Natural killer cell (primary cell): ENCODE results near the gene STK11IP. TPM values are rescaled to one million over a fixed set of nuclear protein-coding genes. Genes with fewer than 3 reads are reported as not detected.

Source experiments
- ATAC-seq, 3 donors: fragments of 150-1000 bp in 2 of 3; fragments of 200-7000 bp in 1 of 3; cut with Tn5 transposase; 1 replicate in 1 of 3; 2 replicates in 2 of 3; pipeline ENCODE4 v1.10.0; 2021; ENCODE audit warnings: mild to moderate bottlenecking in 2 of 3, moderate library complexity in 2 of 3
- DNase-seq, 2 donors: peaks; one replicate each; pipeline versions ENCODE4 v3.0.0 to v3.0.0-alpha.2; 2013 to 2021; ENCODE audit warnings: mixed read lengths in 1 of 2
- H3K27ac ChIP-seq: one replicate; pipeline ENCODE4 v1.5.1; 2013; ENCODE audit warnings: mild to moderate bottlenecking, low read length
- H3K27me3 ChIP-seq: one replicate; pipeline ENCODE4 v1.6.1; 2013; ENCODE audit warnings: low read length; ENCODE audit not compliant: control insufficient read depth, insufficient read depth
- H3K36me3 ChIP-seq: one replicate; pipeline ENCODE4 v1.6.1; 2013; ENCODE audit warnings: low read length; ENCODE audit not compliant: control insufficient read depth, insufficient read depth
- H3K4me1 ChIP-seq: one replicate; pipeline ENCODE4 v1.6.1; 2013; ENCODE audit warnings: low read length; ENCODE audit not compliant: control insufficient read depth, insufficient read depth
- H3K4me3 ChIP-seq: one replicate; pipeline ENCODE4 v1.5.1; 2013; ENCODE audit warnings: low read length
- H3K9me3 ChIP-seq: one replicate; pipeline ENCODE4 v1.6.1; 2013; ENCODE audit warnings: low read length; ENCODE audit not compliant: control insufficient read depth, insufficient read depth
- H3K27ac Mint-ChIP-seq, 2 donors: one replicate each; pipeline ENCODE4 v1.8.0; 2022; ENCODE audit warnings: mild to moderate bottlenecking in 2 of 2, mixed read lengths in 2 of 2, moderate library complexity in 1 of 2
- H3K27me3 Mint-ChIP-seq, 2 donors: one replicate each; pipeline ENCODE4 v1.8.0; 2022; ENCODE audit warnings: low read depth in 2 of 2, mixed read lengths in 2 of 2
- H3K36me3 Mint-ChIP-seq: one replicate; pipeline ENCODE4 v1.8.0; 2022; ENCODE audit warnings: mixed read lengths
- H3K4me1 Mint-ChIP-seq, 2 donors: one replicate each; pipeline ENCODE4 v1.8.0; 2022; ENCODE audit warnings: mixed read lengths in 2 of 2
- H3K4me3 Mint-ChIP-seq: one replicate; pipeline ENCODE4 v1.8.0; 2022; ENCODE audit warnings: mild to moderate bottlenecking, moderate library complexity, mixed read lengths
- H3K9me3 Mint-ChIP-seq, 2 donors: one replicate each; pipeline ENCODE4 v1.8.0; 2022; ENCODE audit warnings: mixed read lengths in 2 of 2
- CTCF ChIP-seq: fragments of 200-600 bp; IDR thresholded peaks from one replicate; pipeline ENCODE4 v1.8.0; 2022; ENCODE audit warnings: antibody characterized with exemption
- WGBS: methylation state at CpG from one replicate; pipeline ENCODE4 v1.1.7; 2013; ENCODE audit warnings: missing lambda C conversion rate; ENCODE audit not compliant: insufficient coverage; 5-methylcytosine and 5-hydroxymethylcytosine counted together
- intact Hi-C: fragments of 100-400 bp; cut with micrococcal nuclease; formaldehyde crosslinking; loops from one replicate; pipeline ENCODE4 v1.14.2; 2022
- total RNA-seq, 4 donors: library from RNA; stranded (reverse); fragments of 120-200 nt in 1 of 4; gene quantifications; one replicate each; pipeline versions ENCODE4 v1.2.3 to v1.2.4, GENCODE V29; 2013 to 2022

Gene STK11IP, protein sequence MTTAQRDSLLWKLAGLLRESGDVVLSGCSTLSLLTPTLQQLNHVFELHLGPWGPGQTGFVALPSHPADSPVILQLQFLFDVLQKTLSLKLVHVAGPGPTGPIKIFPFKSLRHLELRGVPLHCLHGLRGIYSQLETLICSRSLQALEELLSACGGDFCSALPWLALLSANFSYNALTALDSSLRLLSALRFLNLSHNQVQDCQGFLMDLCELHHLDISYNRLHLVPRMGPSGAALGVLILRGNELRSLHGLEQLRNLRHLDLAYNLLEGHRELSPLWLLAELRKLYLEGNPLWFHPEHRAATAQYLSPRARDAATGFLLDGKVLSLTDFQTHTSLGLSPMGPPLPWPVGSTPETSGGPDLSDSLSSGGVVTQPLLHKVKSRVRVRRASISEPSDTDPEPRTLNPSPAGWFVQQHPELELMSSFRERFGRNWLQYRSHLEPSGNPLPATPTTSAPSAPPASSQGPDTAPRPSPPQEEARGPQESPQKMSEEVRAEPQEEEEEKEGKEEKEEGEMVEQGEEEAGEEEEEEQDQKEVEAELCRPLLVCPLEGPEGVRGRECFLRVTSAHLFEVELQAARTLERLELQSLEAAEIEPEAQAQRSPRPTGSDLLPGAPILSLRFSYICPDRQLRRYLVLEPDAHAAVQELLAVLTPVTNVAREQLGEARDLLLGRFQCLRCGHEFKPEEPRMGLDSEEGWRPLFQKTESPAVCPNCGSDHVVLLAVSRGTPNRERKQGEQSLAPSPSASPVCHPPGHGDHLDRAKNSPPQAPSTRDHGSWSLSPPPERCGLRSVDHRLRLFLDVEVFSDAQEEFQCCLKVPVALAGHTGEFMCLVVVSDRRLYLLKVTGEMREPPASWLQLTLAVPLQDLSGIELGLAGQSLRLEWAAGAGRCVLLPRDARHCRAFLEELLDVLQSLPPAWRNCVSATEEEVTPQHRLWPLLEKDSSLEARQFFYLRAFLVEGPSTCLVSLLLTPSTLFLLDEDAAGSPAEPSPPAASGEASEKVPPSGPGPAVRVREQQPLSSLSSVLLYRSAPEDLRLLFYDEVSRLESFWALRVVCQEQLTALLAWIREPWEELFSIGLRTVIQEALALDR
- 10 to 100 TPM; 56.1 to 76.0 (median 65.2) TPM for total RNA-seq
- total RNA-seq (2013), result 28.9 TPM

DNA sequence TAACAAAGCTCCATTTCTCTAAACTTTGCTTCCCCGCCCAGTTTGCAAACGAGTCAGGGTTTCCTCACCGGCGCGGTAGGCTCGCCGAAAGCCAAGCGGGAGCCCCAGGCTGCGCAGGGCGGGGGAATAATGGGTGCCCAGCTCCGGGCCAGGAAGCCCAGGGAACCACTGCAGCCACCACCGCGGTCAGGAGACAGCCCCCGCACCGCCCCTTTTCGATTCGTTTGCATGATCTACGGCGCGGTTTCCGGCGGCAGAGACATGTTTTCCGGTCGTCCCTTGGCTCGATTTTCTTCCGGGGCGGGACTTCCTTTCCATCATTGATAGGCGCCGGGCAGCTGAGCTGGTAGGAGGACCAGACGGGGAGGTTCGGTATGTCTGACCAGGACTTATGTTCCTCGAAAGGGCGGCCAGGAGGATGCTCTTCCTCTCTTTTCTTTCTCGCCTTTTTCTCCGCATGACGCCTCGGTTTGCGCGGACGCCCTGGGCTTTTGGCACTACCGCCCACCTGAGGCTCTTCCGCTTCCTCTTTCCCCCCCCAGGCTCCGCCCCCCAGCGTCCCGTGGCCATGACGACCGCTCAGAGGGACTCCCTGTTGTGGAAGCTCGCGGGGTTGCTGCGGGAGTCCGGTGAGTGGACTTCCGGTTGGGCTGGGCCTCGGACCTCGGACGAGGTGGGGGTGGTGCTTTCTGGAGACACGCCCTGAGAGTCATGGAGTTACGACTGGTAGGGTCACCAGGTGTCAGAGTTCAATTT is at the start of gene STK11IP:
Gene STK11IP (plus strand): TSS at position 306 of the 756 bp plus-strand sequence. CDS start 263 bp downstream, at position 569.
- ATAC-seq (peak; percentile 88 to 93 (median 90)), DNase-seq (peak; percentile 87 to 94)
- Mint-ChIP-seq H3K27me3 (peaks cover 5 to 14% of the 10 kb centered on the region in 2 donors), H3K36me3 (no peaks in the 10 kb centered on the region), H3K27ac (peak within 1 kb of the TSS; percentile 93 to 95), H3K9me3 (no peaks in the 10 kb centered on the region), H3K4me1 (peaks cover 26 to 29% of the 10 kb centered on the region in 2 donors), H3K4me3 (peak within 1 kb of the TSS; percentile 96)
- Histone ChIP-seq H3K4me3 (peak within 1 kb of the TSS; percentile 95), H3K4me1 (peaks cover 11% of the 10 kb centered on the region), H3K27me3 (no peaks in the 10 kb centered on the region), H3K36me3 (peaks cover 11% of the 10 kb centered on the region), H3K27ac (peak within 1 kb of the TSS; percentile 80), H3K9me3 (no peaks in the 10 kb centered on the region)
- under 1% methylated on average over 57 of the region's 57 CpGs for WGBS
- TF ChIP-seq CTCF, result no peak
- intact Hi-C loops, result loop anchor here (2.0 kb wide), 1 partner anchor 45 kb away; no protein-coding TSS in a partner anchor

DNA sequence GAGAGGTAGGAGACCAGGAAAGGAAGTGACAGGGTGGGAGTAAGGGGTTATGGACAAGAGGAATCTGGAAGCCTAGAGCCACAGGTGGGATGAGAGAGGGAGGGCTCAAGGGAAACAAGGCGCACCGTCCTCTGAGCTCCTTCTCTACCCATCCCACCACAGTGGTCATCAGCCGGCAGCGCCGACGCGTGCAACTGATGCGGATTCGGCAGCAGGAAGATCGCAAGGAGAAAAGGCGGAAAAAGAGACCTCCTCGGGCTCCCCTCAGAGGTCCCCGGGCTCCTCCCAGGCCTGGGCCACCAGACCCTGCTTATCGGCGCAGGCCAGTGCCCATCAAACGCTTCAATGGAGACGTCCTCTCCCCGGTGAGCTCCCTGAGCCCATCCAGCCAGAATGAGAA is 48.7 kb upstream of the STK11IP start:
- H3K4me3 Mint-ChIP-seq, result no peak overlapping the region
- no peaks in the 10 kb centered on the region for H3K36me3 Mint-ChIP-seq
- DNase-seq, result no peak
- no peak overlapping the region for H3K27ac Mint-ChIP-seq
- intact Hi-C loops, result no loop called here
- no peak for ATAC-seq
- peaks cover 10 to 42% of the 10 kb centered on the region in 2 donors for H3K27me3 Mint-ChIP-seq
- Histone ChIP-seq H3K36me3 (no peaks in the 10 kb centered on the region), H3K4me3 (no peak overlapping the region), H3K27ac (no peak overlapping the region), H3K4me1 (peaks cover 27% of the 10 kb centered on the region), H3K9me3 (no peaks in the 10 kb centered on the region), H3K27me3 (peaks cover 24% of the 10 kb centered on the region)
- peaks cover 16 to 28% of the 10 kb centered on the region in 2 donors for H3K4me1 Mint-ChIP-seq
- whole genome bisulfite sequencing, result 93% methylated on average over 18 of the region's 18 CpGs
- H3K9me3 Mint-ChIP-seq, result no peaks in the 10 kb centered on the region
- no peak for TF ChIP-seq CTCF

GRCh38 chr2:219549619-219550018 is 48.0 kb upstream of the STK11IP start:
- no peak for ATAC-seq
- WGBS, result 87% methylated on average over 9 of the region's 9 CpGs
- peaks cover 28% of the 10 kb centered on the region for H3K27me3 ChIP-seq
- Mint-ChIP-seq H3K27ac (no peak overlapping the region), H3K9me3 (no peaks in the 10 kb centered on the region), H3K27me3 (peaks cover 14 to 42% of the 10 kb centered on the region in 2 donors), H3K4me1 (peaks cover 10 to 22% of the 10 kb centered on the region in 2 donors), H3K4me3 (no peak overlapping the region), H3K36me3 (no peaks in the 10 kb centered on the region)
- DNase-seq, result no peak
- TF ChIP-seq CTCF, result no peak
- H3K4me3 ChIP-seq, result no peak overlapping the region
- no peaks in the 10 kb centered on the region for H3K36me3 ChIP-seq
- no peaks in the 10 kb centered on the region for H3K9me3 ChIP-seq
- peaks cover 20% of the 10 kb centered on the region for H3K4me1 ChIP-seq
- H3K27ac ChIP-seq, result no peak overlapping the region
- intact Hi-C loops, result no loop called here
